Measurements from ENCODE around the gene ABHD16A.
"Not testable (repeated sequence)": the region's sequence is repeated elsewhere in the genome, so short reads cannot be mapped to it uniquely, and the experiment has no call there.

Gene ABHD16A

GRCh38 chr6:31713991-31714684 lies 11.0 kb upstream of the ABHD16A start:
- DNase-seq = no peak

GRCh38 chr6:31713465-31713864 lies 10.3 kb upstream of the ABHD16A start:
- DNase-seq = no peak

- no peak for DNase-seq
Measured at GRCh38 chr6:31712296-31712695, 9.2 kb upstream of the ABHD16A start.

- no peak for DNase-seq
Measured at GRCh38 chr6:31711233-31711632, 8.1 kb upstream of the ABHD16A start.

GRCh38 chr6:31710523-31711219 lies 7.5 kb upstream of the ABHD16A start:
- DNase-seq = no peak

GRCh38 chr6:31709157-31709556 lies 6.0 kb upstream of the ABHD16A start:
- not testable (repeated sequence) for DNase-seq

- DNase-seq = no peak
Measured at GRCh38 chr6:31708224-31708623, 5.1 kb upstream of the ABHD16A start.

- DNase-seq = no peak
Measured at GRCh38 chr6:31707701-31708100, 4.6 kb upstream of the ABHD16A start.

- DNase-seq = no peak
Measured at GRCh38 chr6:31706599-31706998, 3.5 kb upstream of the ABHD16A start, which contains the start of gene LY6G6F. Gene LY6G6F, plus strand, starts transcription at chr6:31706866. Its CDS starts 41 bp downstream, at chr6:31706907.

- no peak for DNase-seq
Measured at GRCh38 chr6:31705931-31706330, 2.8 kb upstream of the ABHD16A start.

GRCh38 chr6:31702405-31702818 lies 712 bp downstream of the ABHD16A start:
- no peak for DNase-seq

- DNase-seq = peak; percentile 14
Measured at GRCh38 chr6:31701666-31702404, 1.3 kb downstream of the ABHD16A start.

GRCh38 chr6:31700740-31701401 lies 2.3 kb downstream of the ABHD16A start:
- DNase-seq = no peak

- no peak for DNase-seq
Measured at GRCh38 chr6:31697555-31697954, 5.6 kb downstream of the ABHD16A start.

- DNase-seq = no peak
Measured at GRCh38 chr6:31693535-31693934, 9.6 kb downstream of the ABHD16A start.

GRCh38 chr6:31692886-31693285 lies 10.2 kb downstream of the ABHD16A start:
- no peak for DNase-seq

- no peak for DNase-seq
Measured at GRCh38 chr6:31692353-31692752, 10.8 kb downstream of the ABHD16A start.

GRCh38 chr6:31691564-31692108 lies 11.5 kb downstream of the ABHD16A start:
- DNase-seq = no peak

- no peak for DNase-seq
Measured at GRCh38 chr6:31691078-31691463, 12.1 kb downstream of the ABHD16A start.

- no peak for DNase-seq
Measured at GRCh38 chr6:31690231-31691077, 12.7 kb downstream of the ABHD16A start.

- DNase-seq = no peak
Measured at GRCh38 chr6:31689249-31690110, 13.6 kb downstream of the ABHD16A start.
